IPS-18a (cell line): ENCODE results near the gene CCL2.

Experiments used
- H3K27ac ChIP-seq: one replicate; pipeline ENCODE4 v1.5.1; 2013; ENCODE audit warnings: low read length
- H3K27me3 ChIP-seq: one replicate; pipeline ENCODE4 v1.6.1; 2013; ENCODE audit warnings: mild to moderate bottlenecking, low read length; ENCODE audit not compliant: control insufficient read depth, insufficient read depth
- H3K36me3 ChIP-seq: one replicate; pipeline ENCODE4 v1.6.1; 2013; ENCODE audit warnings: low read depth, low read length; ENCODE audit not compliant: control insufficient read depth
- H3K4me1 ChIP-seq: one replicate; pipeline ENCODE4 v1.6.1; 2013; ENCODE audit warnings: low read depth, low read length; ENCODE audit not compliant: control insufficient read depth
- H3K4me3 ChIP-seq: one replicate; pipeline ENCODE4 v1.5.1; 2013; ENCODE audit warnings: low read length
- H3K9ac ChIP-seq: one replicate; pipeline ENCODE4 v1.6.1; 2013; ENCODE audit warnings: mild to moderate bottlenecking, low read length, moderate library complexity
- H3K9me3 ChIP-seq: one replicate; pipeline ENCODE4 v1.6.1; 2013; ENCODE audit warnings: low read depth, low read length; ENCODE audit not compliant: control insufficient read depth

CCL2 gene

DNA sequence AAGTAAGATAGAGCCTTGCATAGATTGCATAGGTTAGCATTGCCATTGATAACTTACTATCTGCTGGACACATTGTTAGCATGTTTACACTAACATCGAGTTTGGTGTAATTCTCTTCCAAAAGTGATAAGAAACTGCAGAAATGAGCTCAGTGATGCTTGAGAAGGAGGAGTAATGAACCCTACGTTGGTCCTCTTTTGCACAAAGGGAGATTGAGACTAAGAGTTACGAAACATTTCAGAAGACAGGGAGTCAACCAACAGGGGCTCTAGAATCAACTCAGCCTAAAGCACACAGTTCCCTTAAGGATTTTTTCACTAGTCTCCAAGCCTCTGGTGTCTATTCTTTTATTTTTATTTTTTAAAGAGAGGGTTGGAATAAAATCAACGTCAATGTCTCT is 21.7 kb downstream of the CCL2 start:
- Histone ChIP-seq H3K27me3 (no peaks in the 10 kb centered on the region), H3K9me3 (no peaks in the 10 kb centered on the region), H3K4me1 (no peaks in the 10 kb centered on the region), H3K36me3 (no peaks in the 10 kb centered on the region), H3K4me3 (no peak overlapping the region), H3K9ac (no peak overlapping the region), H3K27ac (no peak overlapping the region)

DNA sequence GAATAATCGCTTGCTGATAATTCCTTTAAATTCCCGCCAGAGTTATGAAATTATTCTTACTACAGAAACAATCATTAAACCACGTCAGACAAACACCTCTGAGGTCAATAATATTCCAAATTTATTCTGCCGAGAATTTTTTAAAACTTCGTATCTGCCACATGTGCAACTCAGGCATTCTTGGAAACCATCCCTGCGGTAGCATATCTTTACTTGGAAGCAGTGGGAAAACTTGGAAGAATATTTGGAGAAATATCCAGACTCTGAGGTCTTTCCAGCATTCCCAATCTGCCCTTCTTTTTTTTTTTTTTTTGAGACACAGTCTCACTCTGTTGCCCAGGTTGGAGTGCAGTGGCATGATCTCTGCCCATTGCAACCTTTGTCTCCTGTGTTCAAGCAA is 28.5 kb downstream of the CCL2 start:
- Histone ChIP-seq H3K9ac (no peak overlapping the region), H3K27me3 (no peaks in the 10 kb centered on the region), H3K36me3 (no peaks in the 10 kb centered on the region), H3K4me3 (no peak overlapping the region), H3K27ac (no peak overlapping the region), H3K4me1 (no peaks in the 10 kb centered on the region), H3K9me3 (no peaks in the 10 kb centered on the region)

DNA sequence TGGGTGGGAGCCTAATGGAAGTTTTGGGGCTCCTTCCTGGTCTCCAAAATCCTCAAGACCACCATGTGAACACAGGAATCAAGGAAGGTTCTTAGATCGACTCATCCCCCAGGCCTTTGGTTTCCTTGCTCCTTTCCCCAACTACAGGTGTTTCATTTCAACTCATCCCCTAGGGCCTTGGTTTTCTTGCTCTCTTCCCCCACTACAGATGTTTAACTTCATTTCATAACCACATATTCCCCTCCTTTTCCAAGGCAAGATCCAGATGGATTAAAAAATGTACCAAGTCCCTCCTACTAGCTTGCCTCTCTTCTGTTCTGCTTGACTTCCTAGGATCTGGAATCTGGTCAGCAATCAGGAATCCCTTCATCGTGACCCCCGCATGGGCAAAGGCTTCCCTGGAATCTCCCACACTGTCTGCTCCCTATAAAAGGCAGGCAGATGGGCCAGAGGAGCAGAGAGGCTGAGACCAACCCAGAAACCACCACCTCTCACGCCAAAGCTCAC is 30.3 kb downstream of the CCL2 start, which contains the start of gene CCL11:
Gene CCL11, plus strand, starts transcription at position 457 of the 507 bp plus-strand sequence. CDS start 67 bp downstream, outside the sequence.
- H3K4me3 ChIP-seq, result no peak within 1 kb of the TSS
- no peaks in the 10 kb centered on the region for H3K36me3 ChIP-seq
- H3K4me1 ChIP-seq, result no peaks in the 10 kb centered on the region
- H3K27ac ChIP-seq, result no peak within 1 kb of the TSS
- H3K9ac ChIP-seq, result no peak within 1 kb of the TSS
- no peaks in the 10 kb centered on the region for H3K9me3 ChIP-seq
- H3K27me3 ChIP-seq, result no peaks in the 10 kb centered on the region

DNA sequence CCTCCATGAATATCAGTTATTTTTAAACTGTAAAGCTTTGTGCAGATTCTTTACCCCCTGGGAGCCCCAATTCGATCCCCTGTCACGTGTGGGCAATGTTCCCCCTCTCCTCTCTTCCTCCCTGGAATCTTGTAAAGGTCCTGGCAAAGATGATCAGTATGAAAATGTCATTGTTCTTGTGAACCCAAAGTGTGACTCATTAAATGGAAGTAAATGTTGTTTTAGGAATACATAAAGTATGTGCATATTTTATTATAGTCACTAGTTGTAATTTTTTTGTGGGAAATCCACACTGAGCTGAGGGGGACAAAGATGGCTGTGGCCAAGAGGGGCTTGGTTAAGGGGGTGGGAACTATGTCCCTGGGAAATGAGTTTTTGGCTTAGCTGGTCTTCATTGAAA is 32.8 kb downstream of the CCL2 start:
- no peak overlapping the region for H3K9ac ChIP-seq
- no peaks in the 10 kb centered on the region for H3K27me3 ChIP-seq
- no peaks in the 10 kb centered on the region for H3K9me3 ChIP-seq
- no peak overlapping the region for H3K27ac ChIP-seq
- no peak overlapping the region for H3K4me3 ChIP-seq
- H3K4me1 ChIP-seq, result no peaks in the 10 kb centered on the region
- H3K36me3 ChIP-seq, result no peaks in the 10 kb centered on the region

DNA sequence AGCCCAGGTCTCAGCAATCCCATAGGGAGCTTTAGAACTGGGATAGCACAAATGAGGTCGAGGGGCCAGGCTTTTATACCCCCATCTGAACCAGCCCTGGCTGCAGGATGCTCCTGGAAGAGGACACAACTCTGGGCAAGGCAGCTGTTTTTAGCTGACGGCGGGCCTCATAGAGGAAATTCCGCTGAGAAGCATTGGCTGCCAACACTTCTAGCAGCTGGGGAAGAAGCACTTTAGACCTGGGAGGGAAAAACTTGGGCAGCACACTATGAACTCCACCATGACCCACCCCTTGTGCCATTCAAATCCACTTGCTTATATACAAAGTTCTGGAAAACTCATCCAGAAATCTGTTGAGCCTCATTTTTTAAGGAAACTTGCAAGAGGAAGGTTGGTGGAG is 35.5 kb downstream of the CCL2 start:
- H3K27ac ChIP-seq, result no peak overlapping the region

DNA sequence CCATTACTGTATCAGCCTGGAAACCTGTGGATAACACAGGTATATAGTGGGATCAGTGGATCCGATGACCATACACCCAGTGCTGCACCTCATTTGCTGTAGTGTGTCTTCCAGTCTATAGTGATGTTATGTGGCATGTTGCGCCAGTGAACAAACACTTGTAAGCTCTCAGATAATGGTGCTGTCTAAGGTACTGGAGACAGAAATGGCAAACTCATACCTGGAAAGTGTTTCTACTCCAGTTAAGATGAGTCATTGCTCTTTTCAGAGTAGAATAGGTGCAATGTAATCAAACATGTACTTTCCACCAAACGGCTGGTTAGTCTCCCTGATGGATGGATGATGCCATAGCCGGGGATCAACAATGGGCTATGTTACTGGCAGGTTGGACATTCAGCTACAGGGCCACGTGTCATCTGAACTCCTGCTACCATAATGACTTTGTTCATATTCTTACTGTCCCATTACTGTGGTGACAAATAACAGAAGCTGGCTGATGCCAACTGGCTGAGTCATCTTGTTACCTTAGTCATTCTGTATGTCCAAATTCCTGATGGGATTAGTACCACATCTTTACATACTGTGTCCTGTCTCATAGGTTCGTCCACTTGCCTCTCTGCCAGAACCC is 36.8 kb downstream of the CCL2 start:
- Histone ChIP-seq H3K27me3 (no peaks in the 10 kb centered on the region), H3K9ac (no peak overlapping the region), H3K36me3 (no peaks in the 10 kb centered on the region), H3K27ac (no peak overlapping the region), H3K9me3 (no peaks in the 10 kb centered on the region), H3K4me1 (no peaks in the 10 kb centered on the region), H3K4me3 (no peak overlapping the region)

More for the DNA sequence above, 35.5 kb downstream of the CCL2 start:
- no peak overlapping the region for H3K4me3 ChIP-seq
- no peaks in the 10 kb centered on the region for H3K27me3 ChIP-seq
- no peak overlapping the region for H3K9ac ChIP-seq
- H3K4me1 ChIP-seq, result no peaks in the 10 kb centered on the region
- H3K36me3 ChIP-seq, result no peaks in the 10 kb centered on the region
- no peaks in the 10 kb centered on the region for H3K9me3 ChIP-seq

DNA sequence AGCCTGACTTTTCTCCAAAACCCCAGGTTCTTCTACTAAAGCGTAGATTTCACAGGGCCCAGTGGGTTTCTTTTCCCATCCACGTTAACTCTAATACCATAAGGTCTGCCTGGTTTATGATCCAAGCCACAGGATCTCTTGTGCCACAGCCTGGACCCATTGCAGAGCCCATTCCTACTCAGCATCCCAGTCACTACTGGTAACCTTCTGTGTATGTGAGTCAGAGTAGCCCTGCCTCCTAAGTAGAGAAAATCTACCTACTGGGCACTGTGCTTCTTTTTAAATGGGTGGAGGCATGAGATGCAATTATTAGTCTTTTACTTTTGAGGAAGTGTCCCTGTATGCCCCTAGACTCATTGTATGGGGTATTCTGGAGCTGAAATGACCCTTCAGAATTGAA is 43.9 kb downstream of the CCL2 start:
- no peak overlapping the region for H3K27ac ChIP-seq
- H3K36me3 ChIP-seq, result no peaks in the 10 kb centered on the region
- H3K9me3 ChIP-seq, result no peaks in the 10 kb centered on the region
- H3K27me3 ChIP-seq, result peaks cover 9% of the 10 kb centered on the region
- peaks cover 3% of the 10 kb centered on the region for H3K4me1 ChIP-seq
- no peak overlapping the region for H3K9ac ChIP-seq
- H3K4me3 ChIP-seq, result no peak overlapping the region

DNA sequence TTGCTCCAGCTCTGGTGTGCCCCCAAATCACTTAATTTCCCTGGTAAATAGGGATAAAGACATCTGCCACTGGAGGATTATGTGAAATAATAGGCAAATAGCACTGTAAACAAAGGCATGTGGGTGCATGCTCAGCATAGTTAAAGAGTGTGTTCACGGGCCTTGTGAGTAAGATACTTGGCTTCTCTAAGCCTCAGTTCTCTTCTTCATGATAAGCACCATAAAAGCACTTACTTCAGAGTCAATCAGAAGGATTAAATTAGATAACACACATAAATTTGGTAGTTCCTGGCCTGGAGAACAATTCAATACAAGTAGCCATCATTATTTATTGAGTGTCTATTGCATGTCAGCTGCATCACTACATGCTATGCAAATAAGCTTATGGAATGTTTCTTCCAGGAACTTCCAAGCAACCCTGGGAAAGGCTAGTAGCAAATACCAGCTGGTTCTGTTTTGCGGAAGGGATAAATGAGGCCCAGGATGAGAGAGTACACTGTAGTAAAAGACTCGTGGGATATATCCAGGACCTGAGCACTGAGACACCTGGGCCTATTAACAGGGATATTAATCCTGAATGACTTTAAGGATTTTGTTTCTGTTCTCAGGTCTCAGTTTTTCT is 45.0 kb downstream of the CCL2 start:
- H3K9me3 ChIP-seq, result no peaks in the 10 kb centered on the region
- peaks cover 9% of the 10 kb centered on the region for H3K27me3 ChIP-seq
- H3K27ac ChIP-seq, result no peak overlapping the region
- H3K4me3 ChIP-seq, result no peak overlapping the region
- no peak overlapping the region for H3K9ac ChIP-seq
- no peaks in the 10 kb centered on the region for H3K36me3 ChIP-seq
- peaks cover 3% of the 10 kb centered on the region for H3K4me1 ChIP-seq

DNA sequence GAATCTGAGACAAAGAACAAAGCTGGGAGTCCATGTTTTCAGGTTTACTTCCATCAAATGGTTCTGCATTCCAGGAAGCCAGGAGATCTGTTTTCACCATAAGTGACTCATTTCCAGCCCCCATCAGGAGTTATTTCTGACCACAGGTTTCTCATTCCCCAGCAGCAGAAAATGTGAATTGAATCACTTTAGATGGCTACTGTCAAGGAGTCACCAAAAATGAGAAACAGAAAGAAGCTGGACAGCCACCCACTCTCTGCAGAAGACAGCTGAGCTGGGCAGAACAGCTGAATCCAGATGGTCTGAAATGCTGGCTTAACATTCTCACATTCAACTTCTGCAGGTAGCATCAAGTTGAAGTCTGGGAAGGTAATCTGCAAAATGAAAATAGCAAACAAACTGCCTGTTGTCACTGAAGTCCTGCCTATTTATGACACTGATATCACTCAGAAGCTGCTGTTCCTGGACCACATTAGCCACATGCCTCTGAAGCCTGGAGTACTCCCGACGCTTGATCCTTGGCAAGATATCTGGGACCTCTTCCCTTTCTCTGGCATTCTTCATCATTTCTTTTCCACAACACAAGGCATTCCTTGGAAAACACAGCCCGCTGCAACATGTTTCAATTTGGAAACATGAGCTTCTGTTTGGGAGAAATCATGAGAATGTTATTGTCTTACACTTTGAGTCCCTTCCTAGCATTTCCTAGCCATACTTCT is 45.7 kb downstream of the CCL2 start:
- H3K4me1 ChIP-seq, result peaks cover 3% of the 10 kb centered on the region
- H3K27me3 ChIP-seq, result peaks cover 9% of the 10 kb centered on the region
- H3K9ac ChIP-seq, result no peak overlapping the region
- no peak overlapping the region for H3K27ac ChIP-seq
- H3K4me3 ChIP-seq, result no peak overlapping the region
- no peaks in the 10 kb centered on the region for H3K9me3 ChIP-seq
- H3K36me3 ChIP-seq, result no peaks in the 10 kb centered on the region

DNA sequence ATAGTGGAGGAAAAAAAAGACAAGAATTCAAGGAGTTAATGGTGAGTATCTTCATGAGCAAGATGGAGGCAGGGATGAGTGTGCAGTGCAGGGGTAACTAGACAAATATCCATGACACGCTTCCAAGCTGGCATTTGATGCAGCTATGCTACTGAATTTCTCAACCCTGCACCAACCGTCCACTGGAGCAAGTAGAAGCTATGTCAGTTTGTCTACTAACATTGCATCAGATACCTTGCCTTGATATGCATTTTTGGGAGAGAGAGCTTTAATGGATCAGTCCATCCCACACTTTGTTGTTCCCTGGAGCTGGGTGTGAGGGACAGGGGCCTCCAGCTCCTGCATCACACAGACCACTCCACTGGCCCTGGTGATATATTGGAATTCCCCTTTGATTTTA is 46.9 kb downstream of the CCL2 start:
- no peaks in the 10 kb centered on the region for H3K9me3 ChIP-seq
- no peaks in the 10 kb centered on the region for H3K36me3 ChIP-seq
- peaks cover 3% of the 10 kb centered on the region for H3K4me1 ChIP-seq
- H3K9ac ChIP-seq, result no peak overlapping the region
- no peak overlapping the region for H3K27ac ChIP-seq
- H3K27me3 ChIP-seq, result peaks cover 9% of the 10 kb centered on the region
- H3K4me3 ChIP-seq, result no peak overlapping the region

DNA sequence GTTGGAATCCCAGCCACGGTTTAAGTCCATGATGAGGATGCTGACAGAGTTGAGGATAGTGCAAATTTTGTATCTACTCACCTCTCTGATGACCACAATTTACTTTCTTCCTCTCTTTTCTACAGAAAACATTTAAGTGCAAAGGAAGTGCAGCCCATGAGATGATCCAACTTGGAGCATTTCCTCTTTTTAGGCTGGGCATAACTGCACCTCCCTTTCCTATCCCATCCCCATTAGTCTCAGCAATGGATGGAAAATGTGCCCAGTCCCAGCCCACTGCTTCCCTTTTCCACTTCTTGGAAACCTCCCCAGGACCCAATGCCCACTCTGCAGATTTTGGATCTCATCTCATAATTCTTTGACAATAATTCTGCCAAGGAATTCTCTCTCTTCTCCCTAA is 47.6 kb downstream of the CCL2 start:
- no peaks in the 10 kb centered on the region for H3K36me3 ChIP-seq
- no peak overlapping the region for H3K4me3 ChIP-seq
- H3K4me1 ChIP-seq, result peaks cover 3% of the 10 kb centered on the region
- peaks cover 9% of the 10 kb centered on the region for H3K27me3 ChIP-seq
- H3K9ac ChIP-seq, result no peak overlapping the region
- no peaks in the 10 kb centered on the region for H3K9me3 ChIP-seq
- H3K27ac ChIP-seq, result no peak overlapping the region
